Upper lobe of left lung (tissue), 6 donors: ENCODE data around the gene PDE4D. TPM values are rescaled to one million over a fixed set of nuclear protein-coding genes. Genes with fewer than 3 reads are reported as not detected.

Source experiments
- ATAC-seq, 2 donors: fragments of 200-7000 bp; cut with Tn5 transposase; one replicate each; pipeline ENCODE4 v1.9.1; 2022; ENCODE audit warnings: mild to moderate bottlenecking in 2 of 2, moderate library complexity in 2 of 2; ENCODE audit not compliant: low FRiP score in 2 of 2
- DNase-seq, 2 donors: peaks; one replicate each; pipeline ENCODE4 v3.0.0-alpha.2; 2019 to 2020
- H3K27ac ChIP-seq, 4 donors: fragments of 200-600 bp; sonication (generic); one replicate each; pipeline ENCODE4 v1.5.1; 2016 to 2019
- H3K27me3 ChIP-seq, 4 donors: fragments of 200-600 bp; sonication (generic); one replicate each; pipeline ENCODE4 v1.5.1; 2017 to 2019
- H3K36me3 ChIP-seq, 4 donors: fragments of 200-600 bp; sonication (generic); one replicate each; pipeline ENCODE4 v1.5.1; 2016 to 2019
- H3K4me1 ChIP-seq, 4 donors: fragments of 200-600 bp; sonication (generic); one replicate each; pipeline ENCODE4 v1.5.1; 2018 to 2019
- H3K4me3 ChIP-seq, 4 donors: fragments of 200-600 bp; sonication (generic); one replicate each; pipeline ENCODE4 v1.5.1; 2017 to 2019; ENCODE audit warnings: mild to moderate bottlenecking in 2 of 4, moderate library complexity in 1 of 4
- H3K9me3 ChIP-seq, 4 donors: fragments of 200-600 bp; sonication (generic); one replicate each; pipeline ENCODE4 v1.5.1; 2018 to 2019
- CTCF ChIP-seq, 6 experiments: fragments of 450-650 bp in 4 of 6; fragments of 200-600 bp in 2 of 6; sonication (generic) in 2 of 6; IDR thresholded peaks; one replicate each; pipeline ENCODE4 v1.5.1; 2016 to 2019; ENCODE audit warnings: antibody characterized with exemption in 6 of 6
- EP300 ChIP-seq, 4 donors: sonication (generic); formaldehyde crosslinking; IDR thresholded peaks; one replicate each; pipeline ENCODE4 v1.5.1; 2017; ENCODE audit warnings: antibody characterized with exemption in 4 of 4, control low read depth in 2 of 4
- POLR2A ChIP-seq, 4 donors: fragments of 450-650 bp; IDR thresholded peaks; one replicate each; pipeline ENCODE4 v1.5.1; 2016 to 2017; ENCODE audit warnings: antibody characterized with exemption in 4 of 4, mild to moderate bottlenecking in 2 of 4
- POLR2AphosphoS5 ChIP-seq, 2 donors: sonication (generic); formaldehyde crosslinking; IDR thresholded peaks; one replicate each; pipeline ENCODE4 v1.5.1; 2017; ENCODE audit warnings: antibody characterized with exemption in 2 of 2
- WGBS, 2 donors: methylation state at CpG; one replicate each; pipeline ENCODE4 v1.1.5; 2017 to 2018; 5-methylcytosine and 5-hydroxymethylcytosine counted together
- total RNA-seq, 6 donors: library from RNA; depleted of rRNA in 4 of 6; stranded (reverse); fragments of >200 nt in 4 of 6; gene quantifications; one replicate each; pipeline versions ENCODE4 v1.1.0 to v1.2.1, GENCODE V29; 2016 to 2021
- donor health status: DM: no; HTN: no; CAD: no; lungs with moderate emphysema.
- donor health status: DM: no; HTN: yes; CAD: no; lungs with severe emphysema.

Gene PDE4D
- total RNA-seq, 6 donors from 2014 or later = 50.4 to 188 (median 84.0) TPM

GRCh38 chr5:59051951-59052350, 841.6 kb downstream of the PDE4D start:
- no peak overlapping the region for H3K27ac ChIP-seq
- WGBS, 2 donors = 93 to 95% methylated on average over 3 of the region's 3 CpGs
- H3K9me3 ChIP-seq = no peaks in the 10 kb centered on the region
- H3K27me3 ChIP-seq = no peaks in the 10 kb centered on the region
- H3K4me3 ChIP-seq = no peak overlapping the region
- H3K4me1 ChIP-seq = peaks cover 0 to 5% (median 3%) of the 10 kb centered on the region in 4 donors
- H3K36me3 ChIP-seq = no peaks in the 10 kb centered on the region
- ATAC-seq (no peak), DNase-seq (no peak)
- TF ChIP-seq POLR2AphosphoS5 (IDR thresholded peaks at IDR 0.05) (no peak), POLR2A (IDR thresholded peaks at IDR 0.05) (no peak), EP300 (IDR thresholded peaks at IDR 0.05) (no peak), CTCF (IDR thresholded peaks at IDR 0.05) (no peak)

GRCh38 chr5:59049095-59049494, 844.4 kb downstream of the PDE4D start:
- Histone ChIP-seq H3K9me3 (no peaks in the 10 kb centered on the region), H3K27me3 (no peaks in the 10 kb centered on the region), H3K27ac (no peak overlapping the region), H3K4me3 (no peak overlapping the region), H3K36me3 (no peaks in the 10 kb centered on the region), H3K4me1 (peaks cover 0 to 5% (median 3%) of the 10 kb centered on the region in 4 donors)
- no peak for DNase-seq
- 16 to 19% methylated on average over 2 of the region's 2 CpGs for WGBS, 2 donors
- TF ChIP-seq CTCF (IDR thresholded peaks at IDR 0.05) (no peak), POLR2A (IDR thresholded peaks at IDR 0.05) (no peak), EP300 (IDR thresholded peaks at IDR 0.05) (no peak), POLR2AphosphoS5 (IDR thresholded peaks at IDR 0.05) (no peak)
- no peak for ATAC-seq

- DNase-seq (peak in 1 of 2 donors; percentile 30), ATAC-seq (no peak)
- no peak overlapping the region for H3K4me3 ChIP-seq
- WGBS, 2 donors = 35 to 46% methylated on average over 7 of the region's 7 CpGs
- H3K4me1 ChIP-seq = peaks cover 5 to 30% (median 18%) of the 10 kb centered on the region in 4 donors
- H3K27me3 ChIP-seq = no peaks in the 10 kb centered on the region
- H3K36me3 ChIP-seq = no peaks in the 10 kb centered on the region
- TF ChIP-seq POLR2A (IDR thresholded peaks at IDR 0.05) (no peak), CTCF (IDR thresholded peaks at IDR 0.05) (no peak), POLR2AphosphoS5 (IDR thresholded peaks at IDR 0.05) (no peak), EP300 (IDR thresholded peaks at IDR 0.05) (no peak)
- H3K27ac ChIP-seq = peak overlapping the region in 2 of 4 donors; percentile 22 to 33
- no peaks in the 10 kb centered on the region for H3K9me3 ChIP-seq
Measured at GRCh38 chr5:59042201-59043055, 851.1 kb downstream of the PDE4D start.

- 35 to 71% methylated on average over 1 of the region's 1 CpG for WGBS, 2 donors
- H3K4me1 ChIP-seq = peaks cover 5 to 39% (median 18%) of the 10 kb centered on the region in 4 donors
Measured at GRCh38 chr5:59041355-59041754, 852.2 kb downstream of the PDE4D start.

More at GRCh38 chr5:59041355-59041754, 852.2 kb downstream of the PDE4D start:
- no peak for DNase-seq
- TF ChIP-seq EP300 (IDR thresholded peaks at IDR 0.05) (no peak), CTCF (IDR thresholded peaks at IDR 0.05) (no peak), POLR2A (IDR thresholded peaks at IDR 0.05) (no peak), POLR2AphosphoS5 (IDR thresholded peaks at IDR 0.05) (no peak)
- H3K9me3 ChIP-seq = no peaks in the 10 kb centered on the region
- H3K27ac ChIP-seq = peak overlapping the region in 1 of 4 donors; percentile 45
- no peaks in the 10 kb centered on the region for H3K36me3 ChIP-seq
- no peak overlapping the region for H3K4me3 ChIP-seq
- no peak for ATAC-seq
- H3K27me3 ChIP-seq = no peaks in the 10 kb centered on the region
